ENCODE results near the gene ALG12.

ALG12 gene

GRCh38 chr22:49911881-49912625 lies 6.2 kb downstream of the ALG12 start:
- DNase-seq (ENCODE audit: low read depth) = no peak

- DNase-seq (ENCODE audit: low read depth) = no peak
Measured at GRCh38 chr22:49910229-49911155, 7.7 kb downstream of the ALG12 start.

DNA sequence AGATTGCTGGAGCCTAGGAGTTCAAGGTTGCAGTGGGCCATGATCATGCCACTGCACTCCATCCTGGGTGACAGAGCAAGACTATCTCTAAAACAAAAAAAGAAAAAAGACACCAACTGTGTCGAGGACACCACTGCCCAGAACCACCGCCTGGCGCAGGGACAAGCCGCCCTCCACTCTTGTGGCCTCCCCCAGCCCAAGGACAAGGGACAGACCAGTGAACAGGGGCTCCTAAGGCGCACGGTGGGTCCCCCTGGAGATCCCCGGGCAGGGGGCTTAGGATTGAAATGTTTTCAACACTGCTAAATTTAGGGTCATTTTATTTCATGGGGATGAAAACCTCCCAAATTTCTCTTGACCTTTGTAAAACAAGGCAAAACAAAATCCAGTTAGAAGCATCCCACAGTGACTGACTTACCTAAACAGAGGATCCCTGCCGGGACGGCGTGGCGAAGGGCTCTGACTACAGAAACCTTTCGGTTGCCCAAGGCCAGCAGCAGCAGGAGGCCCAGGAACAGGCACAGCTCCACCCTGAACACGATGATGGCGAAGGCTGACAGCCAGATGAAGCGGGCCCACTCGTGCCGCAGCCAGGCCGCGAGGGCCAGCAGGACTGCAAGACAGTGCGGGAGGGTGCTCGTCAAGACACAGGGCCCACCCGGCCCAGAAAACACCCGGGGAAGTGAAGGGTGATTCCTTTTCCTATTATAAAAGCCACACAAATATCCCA lies 8.6 kb downstream of the ALG12 start:
- no peak for DNase-seq (ENCODE audit: low read depth)

DNA sequence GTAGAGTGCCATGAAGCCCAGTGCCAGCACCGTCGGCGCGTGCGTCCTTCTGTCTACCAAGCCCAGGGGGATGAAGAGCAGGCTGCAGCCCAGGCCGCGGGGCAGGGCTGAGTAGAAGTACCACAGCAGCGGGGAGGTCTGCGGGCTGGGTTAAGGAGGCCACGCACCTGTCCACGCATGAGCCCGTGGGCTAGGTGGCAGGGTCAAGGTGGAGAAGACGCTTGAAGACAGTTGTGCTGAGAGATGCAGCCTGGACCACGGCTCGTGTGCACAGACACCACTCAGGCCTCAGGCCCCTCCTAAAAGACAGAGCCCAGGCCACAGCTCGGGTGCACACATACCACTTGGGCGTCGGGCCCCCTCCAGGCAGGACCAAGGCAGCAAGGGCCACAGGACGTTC lies 10.4 kb downstream of the ALG12 start:
- no peak for DNase-seq (ENCODE audit: low read depth)

GRCh38 chr22:49906799-49907290 lies 11.4 kb downstream of the ALG12 start:
- DNase-seq (ENCODE audit: low read depth) = no peak

GRCh38 chr22:49906071-49906798 lies 12.0 kb downstream of the ALG12 start:
- no peak for DNase-seq (ENCODE audit: low read depth)

- DNase-seq (ENCODE audit: low read depth) = no peak
Measured at GRCh38 chr22:49905465-49905864, 12.8 kb downstream of the ALG12 start.

DNA sequence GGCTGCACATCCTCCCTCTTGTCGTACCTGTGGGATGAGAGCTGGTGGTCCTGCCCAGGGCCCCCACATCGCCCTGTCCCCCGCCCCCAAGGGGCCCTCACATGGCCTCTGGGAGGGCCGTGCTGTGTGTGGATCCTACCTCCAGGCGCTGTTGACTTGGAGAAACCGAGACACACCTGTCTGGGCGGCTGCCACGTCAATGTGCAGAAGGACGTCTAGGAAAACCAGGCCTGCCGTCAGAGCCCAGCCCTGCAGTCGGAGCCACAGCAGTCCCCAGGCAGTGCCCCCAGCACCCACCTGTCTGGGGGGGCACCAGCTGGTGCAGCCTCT lies 14.2 kb downstream of the ALG12 start:
- no peak for DNase-seq (ENCODE audit: low read depth)

DNA sequence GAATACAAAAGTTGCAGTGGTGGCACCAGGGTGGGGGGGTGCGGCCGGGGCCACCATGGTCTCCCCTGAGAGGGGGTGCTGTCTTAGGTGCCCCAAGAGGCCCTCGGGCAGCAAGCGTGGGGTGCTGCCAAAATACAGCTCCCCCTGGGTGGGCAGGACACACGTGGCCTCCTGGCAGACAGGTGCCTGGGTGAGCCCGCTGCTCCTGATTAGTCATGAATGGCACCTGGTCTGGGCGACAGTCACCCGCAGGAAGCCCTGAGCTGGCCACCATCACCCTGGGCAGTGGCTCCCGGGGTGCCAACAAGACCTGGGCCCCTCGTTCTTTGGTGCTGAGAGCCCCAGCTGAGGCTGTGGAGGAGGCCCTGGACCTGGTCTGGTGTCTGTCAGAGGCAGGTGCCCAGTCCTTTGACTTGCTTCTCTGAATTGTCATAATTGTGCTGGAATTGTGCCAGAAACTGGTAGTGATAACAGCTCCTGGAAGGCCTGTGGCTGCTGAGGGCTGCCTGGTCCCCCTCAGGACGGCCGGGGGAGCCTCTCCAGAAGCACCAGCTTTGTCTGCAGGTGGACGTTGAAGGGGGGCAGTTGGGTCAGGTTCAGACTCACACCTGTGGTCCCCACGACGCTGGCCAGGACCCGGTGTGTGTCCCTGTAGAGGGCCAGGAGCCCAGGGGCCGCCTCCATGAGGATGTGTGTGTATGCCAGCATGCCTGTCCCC lies 14.8 kb downstream of the ALG12 start:
- no peak for DNase-seq (ENCODE audit: low read depth)

GRCh38 chr22:49901457-49901856 lies 16.8 kb downstream of the ALG12 start:
- DNase-seq (ENCODE audit: low read depth) = no peak

GRCh38 chr22:49900441-49901230 lies 17.6 kb downstream of the ALG12 start:
- no peak for DNase-seq (ENCODE audit: low read depth)

GRCh38 chr22:49899530-49899929 lies 18.7 kb downstream of the ALG12 start:
- no peak for DNase-seq (ENCODE audit: low read depth)

DNA sequence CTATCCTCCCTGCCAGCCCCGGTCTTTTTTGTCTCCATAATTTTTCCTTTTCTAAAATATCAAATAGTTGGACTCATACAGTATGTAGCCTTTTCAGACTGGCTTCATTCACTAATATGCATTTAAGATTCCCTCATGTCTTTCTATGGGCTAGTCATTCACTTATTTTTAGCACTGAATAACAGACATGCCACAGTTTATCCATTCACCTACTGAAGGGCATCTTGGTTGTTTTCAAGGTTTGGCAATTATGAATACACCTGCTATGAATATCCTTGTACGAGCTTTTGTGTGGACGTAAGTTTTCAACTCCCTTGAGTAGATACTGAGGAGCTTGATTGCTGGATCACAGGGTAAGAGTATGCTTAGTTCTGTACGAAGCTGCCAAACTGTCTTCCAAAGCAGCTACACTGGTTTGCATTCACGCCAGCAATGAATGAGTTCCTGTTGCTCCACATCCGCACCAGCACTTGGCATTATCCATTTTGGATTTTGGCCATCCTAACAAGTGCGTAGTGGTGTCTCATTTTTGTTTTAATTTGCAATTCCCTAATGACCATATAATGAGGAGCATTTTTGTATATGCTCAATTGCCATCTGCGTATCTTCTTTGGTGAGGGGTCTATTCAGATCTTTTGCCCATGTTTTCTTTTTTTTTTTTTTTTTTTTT lies 21.1 kb downstream of the ALG12 start:
- DNase-seq (ENCODE audit: low read depth) = no peak

DNA sequence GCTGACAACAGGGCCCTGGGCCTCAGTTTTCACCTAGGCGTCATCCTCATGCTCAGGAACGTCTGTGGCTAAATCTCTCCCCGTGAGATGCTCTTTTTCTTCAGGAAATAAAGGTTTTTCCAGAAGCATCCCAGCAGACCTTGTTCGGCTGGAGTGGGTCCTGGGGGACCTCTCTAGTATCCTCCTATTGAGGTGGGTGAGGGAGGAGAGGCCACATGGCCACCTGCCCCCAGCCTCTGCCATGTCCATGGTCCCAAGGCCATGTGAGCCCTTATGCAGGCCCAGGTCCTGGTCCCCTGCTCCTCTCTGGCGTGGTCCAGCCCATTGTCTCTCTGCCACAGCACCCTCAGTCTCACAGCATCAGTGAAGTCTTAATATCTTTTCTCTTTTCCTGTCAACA lies 22.0 kb downstream of the ALG12 start:
- no peak for DNase-seq (ENCODE audit: low read depth)

- no peak for DNase-seq (ENCODE audit: low read depth)
Measured at GRCh38 chr22:49894322-49895054, 23.8 kb downstream of the ALG12 start.

DNA sequence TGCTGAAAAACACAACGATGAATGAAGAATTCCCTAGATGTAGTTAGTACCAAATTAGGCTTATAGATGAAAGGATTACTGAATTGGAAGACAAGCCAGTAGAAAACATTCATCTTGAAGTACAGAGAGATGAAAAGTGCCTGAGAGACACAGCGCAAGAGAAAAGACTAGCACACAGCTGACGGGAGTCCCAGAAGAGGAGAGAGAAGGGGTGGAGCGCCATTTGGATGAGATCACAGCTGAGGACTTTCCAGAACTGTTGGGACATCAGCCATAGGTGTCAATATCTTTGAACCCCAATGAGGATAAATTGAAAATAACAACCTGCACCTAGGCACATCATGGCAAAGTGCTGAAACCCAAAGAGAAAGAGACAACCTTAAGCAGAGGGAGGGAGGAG lies 25.2 kb downstream of the ALG12 start:
- no peak for DNase-seq (ENCODE audit: low read depth)

DNA sequence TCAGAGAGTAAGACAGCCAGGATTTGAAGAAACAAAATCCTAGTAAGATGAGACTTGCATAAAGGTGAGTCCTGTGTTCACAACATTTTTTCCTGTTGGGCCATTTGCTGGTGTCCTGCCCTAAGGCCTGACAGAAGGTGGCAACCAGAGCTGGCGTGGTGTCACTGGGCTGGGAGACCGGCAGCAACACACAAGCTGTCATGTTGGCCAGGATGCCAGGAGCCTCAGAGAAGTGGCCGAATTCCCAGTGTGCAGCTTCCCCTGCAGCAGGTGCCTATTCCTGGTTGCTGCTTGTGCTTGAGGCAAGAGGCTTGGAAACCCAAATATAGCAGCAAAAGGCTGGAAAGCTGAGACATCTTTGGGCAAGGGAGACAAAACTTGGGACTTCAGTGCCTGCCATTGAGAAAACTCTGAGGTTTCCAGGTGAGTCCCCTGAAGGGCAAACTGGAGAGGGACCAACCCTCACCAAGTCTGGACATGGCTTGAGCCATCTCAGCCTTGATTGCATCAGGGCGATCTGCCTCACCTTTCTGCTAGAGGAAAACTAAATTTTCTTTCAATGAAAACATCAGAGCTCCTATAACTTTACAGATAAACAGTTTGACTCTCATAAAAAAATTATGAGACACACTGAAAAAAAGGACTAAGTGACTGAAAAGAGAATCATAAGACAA lies 25.9 kb downstream of the ALG12 start:
- DNase-seq (ENCODE audit: low read depth) = no peak

GRCh38 chr22:49889071-49889470 lies 29.2 kb downstream of the ALG12 start:
- no peak for DNase-seq (ENCODE audit: low read depth)

- DNase-seq (ENCODE audit: low read depth) = no peak
Measured at GRCh38 chr22:49887702-49888101, 30.5 kb downstream of the ALG12 start.
